ENCODE results near the gene ANXA7. TPM values are rescaled to one million over a fixed set of nuclear protein-coding genes. Genes with fewer than 3 reads are reported as not detected.

Gene ANXA7
- total and polyA plus RNA-seq, 10 of the 15 experiments (the other 5 are each of a cell fraction or from before 2014, with no cell fraction given) = 70.6 to 184 (median 113) TPM

DNA sequence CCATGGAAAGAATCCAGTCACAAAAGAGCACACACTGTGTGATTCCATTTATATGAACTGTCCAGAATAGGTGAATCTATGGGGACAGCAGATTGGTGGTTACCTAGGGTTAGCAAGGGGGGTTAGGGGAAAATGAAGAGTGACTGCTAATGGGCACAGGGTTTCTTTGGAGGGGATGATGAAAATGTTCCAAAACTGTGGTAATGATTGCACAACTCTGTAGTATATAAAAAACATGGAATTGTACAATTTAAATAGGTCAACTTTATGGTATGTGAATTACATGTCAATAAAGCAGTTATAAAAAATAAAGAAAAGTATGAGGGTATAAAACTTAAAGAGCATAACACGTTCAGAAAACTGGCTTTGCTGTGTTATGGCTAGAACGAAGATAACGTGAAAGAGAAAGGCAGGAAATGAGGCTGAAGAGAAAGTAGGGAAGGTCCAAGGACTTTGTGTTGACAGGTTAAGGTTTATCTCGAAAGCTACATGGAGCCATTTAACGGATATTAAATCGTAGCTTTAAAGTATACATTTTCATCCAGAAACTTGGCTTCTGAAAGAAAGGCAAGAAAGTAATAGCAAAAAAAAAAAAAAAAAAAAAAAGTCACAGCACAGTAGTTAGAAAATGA, 45.9 kb upstream of the ANXA7 start:
- no peak overlapping the region for H2AFZ ChIP-seq (ENCODE audit: control insufficient read depth, low read depth, low read length)
- TSS peak; percentile 42 for BruUV-seq (replicated peaks)
- POLR2A ChIA-PET = interaction anchor here (0.6 kb wide), 1 partner anchor 1224 kb away, joined by 6 read pairs; no protein-coding TSS in a partner anchor

More for the DNA sequence above, 45.9 kb upstream of the ANXA7 start:
- RAD21 ChIA-PET (ENCODE audit: unreplicated experiment) = no interaction called here
- no peak overlapping the region for H3K4me2 ChIP-seq (ENCODE audit: control insufficient read depth, insufficient read depth)
- no peaks in the 10 kb centered on the region for H4K20me1 ChIP-seq (ENCODE audit: control insufficient read depth, insufficient read depth)
- no peaks in the 10 kb centered on the region for H3K9me3 ChIP-seq (replicated peaks; ENCODE audit: control insufficient read depth, insufficient read depth, low read length)
- no peak for FAIRE-seq
- CTCF ChIA-PET = no interaction called here
- H3K36me3 ChIP-seq (ENCODE audit: control insufficient read depth in 2 of 2, insufficient read depth in 2 of 2, low read length in 1 of 2) = peaks cover 0 to 1% of the 10 kb centered on the region in 2 experiments; a peak in 3 of 4 replicates
- no peak for DNase-seq (ENCODE audit: low read depth, low spot score)
- no peaks in the 10 kb centered on the region for H3K79me2 ChIP-seq (ENCODE audit: control insufficient read depth, insufficient read depth, low read length)
- SMC1A ChIA-PET (ENCODE audit: uncharacterized antibody, unreplicated experiment) = no interaction called here
- no peak overlapping the region for H3K27ac ChIP-seq (ENCODE audit: control insufficient read depth, insufficient read depth)
- H3K27me3 ChIP-seq (replicated peaks in 1 of 2; ENCODE audit: control insufficient read depth in 2 of 2, insufficient read depth in 2 of 2, low read length in 1 of 2) = no peaks in the 10 kb centered on the region
- H3K4me1 ChIP-seq (ENCODE audit: control insufficient read depth, insufficient read depth, low read length) = no peaks in the 10 kb centered on the region
- intact Hi-C loops (cut with micrococcal nuclease; ENCODE audit: unreplicated experiment) = no loop called here
- in situ Hi-C loops (cut with MboI) = no loop called here
- TF ChIP-seq, protein P1, sequence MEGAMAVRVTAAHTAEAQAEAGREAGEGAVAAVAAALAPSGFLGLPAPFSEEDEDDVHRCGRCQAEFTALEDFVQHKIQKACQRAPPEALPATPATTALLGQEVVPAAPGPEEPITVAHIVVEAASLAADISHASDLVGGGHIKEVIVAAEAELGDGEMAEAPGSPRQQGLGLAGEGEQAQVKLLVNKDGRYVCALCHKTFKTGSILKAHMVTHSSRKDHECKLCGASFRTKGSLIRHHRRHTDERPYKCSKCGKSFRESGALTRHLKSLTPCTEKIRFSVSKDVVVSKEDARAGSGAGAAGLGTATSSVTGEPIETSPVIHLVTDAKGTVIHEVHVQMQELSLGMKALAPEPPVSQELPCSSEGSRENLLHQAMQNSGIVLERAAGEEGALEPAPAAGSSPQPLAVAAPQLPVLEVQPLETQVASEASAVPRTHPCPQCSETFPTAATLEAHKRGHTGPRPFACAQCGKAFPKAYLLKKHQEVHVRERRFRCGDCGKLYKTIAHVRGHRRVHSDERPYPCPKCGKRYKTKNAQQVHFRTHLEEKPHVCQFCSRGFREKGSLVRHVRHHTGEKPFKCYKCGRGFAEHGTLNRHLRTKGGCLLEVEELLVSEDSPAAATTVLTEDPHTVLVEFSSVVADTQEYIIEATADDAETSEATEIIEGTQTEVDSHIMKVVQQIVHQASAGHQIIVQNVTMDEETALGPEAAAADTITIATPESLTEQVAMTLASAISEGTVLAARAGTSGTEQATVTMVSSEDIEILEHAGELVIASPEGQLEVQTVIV (IDR thresholded peaks at IDR 0.05; ENCODE audit: borderline replicate concordance, partially characterized antibody) = no peak
- TF ChIP-seq NFIC (IDR thresholded peaks at IDR 0.05; ENCODE audit: low read depth, low read length) (no peak), EED (IDR thresholded peaks at IDR 0.05; ENCODE audit: low read depth) (no peak), JUND (IDR thresholded peaks at IDR 0.05; ENCODE audit: low read depth, low read length) (no peak), MEF2A (IDR thresholded peaks at IDR 0.05; ENCODE audit: insufficient read depth, low read depth, low read length) (no peak), TARDBP (IDR thresholded peaks at IDR 0.05; ENCODE audit: borderline replicate concordance) (no peak), RB1 (IDR thresholded peaks at IDR 0.05; ENCODE audit: borderline replicate concordance) (no peak)
- H3K9ac ChIP-seq (ENCODE audit: control insufficient read depth, insufficient read depth, low read length) = no peak overlapping the region
- ATAC-seq = no peak
- 93% methylated on average over 6 of the region's 6 CpGs for WGBS (ENCODE audit: insufficient coverage, insufficient replicate concordance, low lambda C conversion rate, missing lambda C conversion rate)
- H3K4me3 ChIP-seq = no peak overlapping the region
